GM11168 (cell line): Measurements from ENCODE around the gene SLCO2A1.

Experiments
- in situ Hi-C: fragments of 300-500 bp; cut with MboI; formaldehyde crosslinking; loops from one replicate; pipeline ENCODE4 v1.12.0; 2022; ENCODE audit warnings: low sequenced_read_pairs; ENCODE audit not compliant: unreplicated experiment

The SLCO2A1 gene

GRCh38 chr3:133925960-133926735 lies 103.6 kb downstream of the SLCO2A1 start:
- in situ Hi-C loops: loop anchor here (10.0 kb wide), 1 partner anchor 101 kb away; no protein-coding TSS in a partner anchor

- in situ Hi-C loops: loop anchor here (10.0 kb wide), 1 partner anchor 99 kb away; no protein-coding TSS in a partner anchor
Measured at GRCh38 chr3:133924041-133924440, 105.7 kb downstream of the SLCO2A1 start.

GRCh38 chr3:133921592-133921991 lies 108.1 kb downstream of the SLCO2A1 start:
- in situ Hi-C loops: loop anchor here (10.0 kb wide), 1 partner anchor 97 kb away; no protein-coding TSS in a partner anchor

GRCh38 chr3:133917144-133917543 lies 112.6 kb downstream of the SLCO2A1 start:
- in situ Hi-C loops: no loop called here

- in situ Hi-C loops: no loop called here
Measured at GRCh38 chr3:133915685-133916658, 113.8 kb downstream of the SLCO2A1 start.

DNA sequence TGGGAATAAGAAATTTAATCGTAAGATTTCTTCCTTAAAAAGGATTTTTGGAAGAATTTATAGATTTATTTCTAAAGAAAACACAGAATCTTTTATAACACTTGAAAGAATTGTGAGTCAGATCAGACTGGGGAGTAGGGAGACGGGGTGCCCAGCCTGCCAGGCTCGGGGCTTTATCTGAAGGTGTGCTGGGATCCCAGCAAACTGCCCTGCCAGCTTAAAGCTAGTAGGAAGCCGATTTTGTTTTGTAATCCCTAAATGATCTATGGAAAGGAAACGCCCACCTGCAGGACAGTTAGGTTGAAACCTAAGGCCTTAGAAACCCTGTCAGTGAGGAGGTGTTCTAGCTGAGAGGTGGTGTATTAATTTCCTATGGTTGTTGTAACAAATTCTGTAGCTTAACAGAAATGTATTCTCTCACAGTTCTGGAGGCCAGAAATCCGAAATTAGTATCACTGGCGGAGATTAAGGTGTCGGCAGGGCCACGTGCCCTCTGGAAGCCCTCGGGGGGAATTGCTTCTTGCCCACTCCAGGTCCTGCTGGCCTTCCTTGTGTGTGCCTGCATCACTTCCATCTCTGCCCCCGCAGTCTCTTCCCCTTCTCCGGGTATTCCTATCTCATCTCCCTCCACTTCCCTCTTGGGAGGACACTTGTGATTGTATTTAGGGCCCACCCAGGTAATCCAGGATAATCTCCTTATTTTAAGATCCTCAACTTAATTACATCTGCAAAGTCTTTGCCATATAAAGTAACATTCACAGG lies 114.7 kb downstream of the SLCO2A1 start:
- in situ Hi-C loops: no loop called here

DNA sequence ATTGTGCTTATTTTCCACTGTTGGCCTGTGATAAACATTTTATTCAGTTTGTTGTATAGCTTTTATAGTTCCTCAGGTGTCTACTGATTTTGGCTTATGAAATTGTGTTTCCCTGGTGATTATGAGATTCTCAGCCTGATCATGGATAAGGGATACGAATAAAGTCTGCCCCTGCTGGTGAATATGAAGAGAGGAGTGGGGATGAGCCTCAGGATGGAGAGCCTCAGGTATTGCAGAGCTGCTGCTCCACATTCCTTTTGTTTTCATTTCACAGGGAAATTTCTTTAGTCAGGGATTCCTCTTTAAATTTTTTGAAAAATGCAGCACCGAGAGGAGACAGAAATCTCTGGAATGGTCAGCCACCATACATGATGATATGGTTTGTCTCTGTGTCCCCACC lies 119.3 kb downstream of the SLCO2A1 start:
- in situ Hi-C loops: no loop called here

DNA sequence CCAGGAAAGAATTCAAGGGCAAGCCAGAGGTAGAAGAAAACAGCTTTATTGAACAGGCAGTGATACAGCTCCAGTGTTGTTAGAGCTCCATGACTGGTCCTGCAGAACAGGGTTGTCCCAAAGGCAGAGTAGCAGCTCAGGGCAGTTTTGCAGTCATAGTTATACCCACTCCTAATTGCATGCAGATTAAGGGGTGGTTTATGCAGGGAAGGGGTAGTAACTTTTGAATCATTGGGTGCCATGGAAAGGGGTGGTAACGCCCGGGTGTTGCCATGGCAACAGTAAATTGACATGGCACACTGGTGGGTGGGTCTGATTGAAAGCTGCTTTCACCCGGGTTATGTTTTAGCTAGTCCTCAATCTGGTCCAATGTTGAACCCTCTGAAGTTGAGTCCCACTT lies 124.3 kb downstream of the SLCO2A1 start:
- in situ Hi-C loops: no loop called here

DNA sequence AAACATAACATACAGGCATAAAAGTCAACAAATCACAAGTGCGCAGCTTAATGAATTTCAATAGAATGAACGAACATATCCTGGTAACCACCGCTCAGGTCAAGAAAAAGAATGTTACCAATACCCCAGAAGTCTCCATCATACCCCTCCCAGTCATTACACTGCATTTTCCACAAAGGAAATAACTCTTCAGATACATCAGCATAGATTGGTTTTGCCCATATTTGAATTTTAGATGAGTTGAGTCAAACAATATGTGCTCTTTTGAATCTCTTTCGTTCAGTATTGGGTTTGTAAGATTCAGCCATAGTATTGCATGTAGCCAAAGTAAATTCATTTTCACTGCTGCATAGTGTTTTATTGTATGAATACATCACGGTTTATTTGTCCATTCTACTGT lies 127.9 kb downstream of the SLCO2A1 start:
- in situ Hi-C loops: no loop called here

- in situ Hi-C loops: no loop called here
Measured at GRCh38 chr3:133901083-133901482, 128.6 kb downstream of the SLCO2A1 start.

DNA sequence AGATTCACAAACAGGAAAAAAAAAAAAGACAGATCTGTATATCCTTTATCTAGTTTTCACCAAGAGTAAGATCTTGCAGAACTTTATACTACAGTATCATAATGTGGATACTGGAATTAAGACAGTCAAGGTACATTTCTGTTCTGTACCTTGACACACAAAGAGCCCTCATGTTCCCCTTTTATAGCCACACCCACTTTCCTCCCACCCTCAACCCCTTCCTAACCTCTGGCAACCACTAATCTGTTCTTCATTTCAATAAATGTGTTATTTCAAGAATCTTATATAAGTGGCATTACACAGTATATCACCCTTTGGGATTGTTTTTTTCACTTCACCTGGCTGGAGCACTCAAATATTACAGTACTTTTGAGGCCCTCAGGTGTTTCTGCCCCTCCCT lies 130.4 kb downstream of the SLCO2A1 start:
- in situ Hi-C loops: no loop called here

- in situ Hi-C loops: no loop called here
Measured at GRCh38 chr3:133897547-133897946, 132.2 kb downstream of the SLCO2A1 start.

GRCh38 chr3:133896002-133896761 lies 133.5 kb downstream of the SLCO2A1 start:
- in situ Hi-C loops: no loop called here

GRCh38 chr3:133895208-133896001 lies 134.3 kb downstream of the SLCO2A1 start, which contains the start of gene RAB6B:
RAB6B (minus strand) TSS chr3:133895882; CDS start chr3:133895466, 416 bp downstream.
- in situ Hi-C loops: no loop called here

DNA sequence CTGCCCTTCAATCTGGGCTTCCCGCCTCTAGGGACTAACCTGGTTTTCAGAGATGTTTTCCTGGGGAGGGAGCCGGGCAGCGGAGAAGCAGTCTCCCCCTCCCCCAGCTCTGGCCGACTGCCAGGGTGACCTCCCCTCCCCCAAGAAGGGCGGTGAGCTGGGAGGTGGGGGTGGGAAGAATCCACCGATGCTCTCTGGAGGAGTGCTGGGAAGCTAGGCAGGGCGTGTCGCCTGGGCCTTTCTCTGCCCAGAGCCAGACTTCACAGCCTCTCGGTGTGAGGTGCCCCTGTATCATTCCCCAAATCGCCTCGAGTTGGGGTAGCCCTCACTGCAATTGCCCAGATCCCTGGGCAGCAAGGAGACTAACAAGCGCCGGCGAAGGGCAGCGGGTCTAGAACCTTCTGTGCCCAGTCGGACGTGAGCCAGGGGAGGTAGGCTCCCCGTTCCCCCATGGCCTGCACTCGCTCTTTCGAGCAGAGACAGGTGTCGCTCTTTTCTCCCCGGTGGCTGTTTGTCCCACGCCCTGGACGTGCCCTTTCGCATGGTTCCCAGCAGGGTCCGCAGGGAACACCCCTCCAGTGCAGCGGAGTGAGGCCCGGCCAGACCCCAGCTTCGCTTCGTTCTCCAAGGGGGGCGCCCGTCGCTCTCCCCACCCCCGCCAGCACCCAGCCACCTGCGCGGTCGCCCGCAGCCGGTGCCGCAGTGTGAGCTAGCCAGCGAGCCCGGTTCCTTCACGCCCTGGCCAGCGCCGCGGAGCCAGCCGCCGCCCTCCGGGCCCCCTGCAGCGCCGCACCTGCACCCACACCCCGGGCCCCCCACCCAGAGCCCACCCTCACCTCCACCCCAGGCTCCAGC lies 135.1 kb downstream of the SLCO2A1 start:
- in situ Hi-C loops: no loop called here

- in situ Hi-C loops: no loop called here
Measured at GRCh38 chr3:133893683-133894352, 135.9 kb downstream of the SLCO2A1 start.

- in situ Hi-C loops: no loop called here
Measured at GRCh38 chr3:133892541-133893231, 137.0 kb downstream of the SLCO2A1 start.
